Measurements from ENCODE around the gene ACE.

ACE gene

DNA sequence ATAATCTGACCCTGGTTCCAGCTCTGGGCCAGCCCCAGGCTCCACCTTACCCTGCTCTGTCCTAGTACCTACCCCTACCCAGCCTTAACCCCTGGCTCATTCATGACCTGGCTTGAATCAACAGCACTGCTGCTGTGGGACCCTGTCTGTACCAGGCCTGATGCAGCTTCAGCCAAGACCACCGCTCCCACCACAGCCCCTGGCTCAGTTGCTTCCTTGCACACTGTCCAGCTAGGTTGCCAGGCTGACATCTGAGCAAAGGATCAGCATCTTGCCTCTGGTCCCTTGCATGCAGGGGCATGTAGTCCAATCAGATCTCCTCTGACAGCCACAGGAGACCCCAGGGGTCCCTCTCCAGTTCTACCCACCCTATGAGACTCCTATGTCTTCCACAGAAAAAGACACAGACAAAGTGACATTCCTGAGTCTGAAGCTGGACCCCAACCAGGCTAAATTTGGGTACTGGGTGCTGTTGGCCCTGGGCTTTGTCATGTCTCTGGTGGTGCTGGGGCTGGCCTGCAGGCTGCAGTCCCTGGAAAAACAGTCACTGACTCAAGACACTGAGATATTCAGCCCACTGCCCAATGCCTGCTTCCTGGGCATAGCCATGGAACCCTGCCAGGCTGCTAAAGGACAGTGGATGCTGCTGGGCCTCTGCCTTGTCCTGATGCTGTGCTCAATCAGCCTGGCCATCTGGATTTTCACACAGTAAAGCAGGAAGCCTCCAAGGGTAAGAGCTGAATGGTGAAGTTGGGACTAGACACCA lies 42.4 kb downstream of the ACE start:
- Mint-ChIP-seq H3K4me3 (no peak overlapping the region), H3K9me3 (no peaks in the 10 kb centered on the region), H3K27ac (no peak overlapping the region), H3K4me1 (peaks cover 13% of the 10 kb centered on the region), H3K27me3 (peaks cover 25% of the 10 kb centered on the region), H3K36me3 (ENCODE audit: low read depth) (no peaks in the 10 kb centered on the region)
- no peak for ATAC-seq
- DNase-seq = no peak

DNA sequence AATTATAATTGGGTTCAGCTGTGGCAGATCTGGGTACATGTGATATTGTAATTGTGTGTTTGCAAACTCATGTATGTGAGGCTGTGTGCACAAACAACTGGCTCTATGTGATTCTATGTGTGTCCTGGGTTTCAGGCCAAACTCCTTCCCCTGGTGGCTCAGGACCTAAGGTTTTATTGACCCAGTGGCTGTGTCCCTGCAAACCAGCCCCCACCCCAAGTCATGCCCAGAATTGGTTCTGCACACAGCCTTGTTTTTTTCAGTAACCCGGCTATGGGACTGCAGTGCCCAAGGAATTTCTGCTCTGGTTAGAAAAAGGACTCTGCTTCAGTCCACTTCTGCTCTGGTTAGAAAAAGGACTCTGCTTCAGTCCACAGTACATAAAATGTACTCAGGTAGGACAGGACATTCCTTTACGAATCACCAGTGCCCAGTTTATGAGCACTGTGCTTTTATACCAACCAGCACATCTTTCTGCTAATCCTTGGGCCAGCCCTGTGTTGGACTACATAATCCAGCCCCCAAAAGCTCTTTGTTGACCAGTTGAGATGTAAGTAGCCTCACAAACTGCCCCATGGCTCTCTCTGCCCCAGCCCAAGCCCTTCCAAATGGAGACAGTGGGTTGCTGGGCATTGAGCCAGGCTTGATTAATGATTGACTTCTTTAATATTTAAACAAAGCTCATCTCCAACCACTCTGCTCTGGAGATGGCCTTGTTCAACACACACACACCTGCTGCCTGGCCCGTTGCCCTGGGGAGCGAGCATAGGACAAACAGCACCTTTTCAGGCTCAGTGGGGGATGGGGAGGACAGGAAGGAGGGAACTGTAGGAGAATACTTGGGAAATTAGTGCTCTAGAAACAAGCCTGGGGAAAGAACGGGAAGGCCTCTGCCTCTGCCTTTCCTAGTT lies 43.4 kb downstream of the ACE start:
- ATAC-seq = no peak
- no peaks in the 10 kb centered on the region for H3K9me3 Mint-ChIP-seq
- H3K27ac Mint-ChIP-seq = no peak overlapping the region

DNA sequence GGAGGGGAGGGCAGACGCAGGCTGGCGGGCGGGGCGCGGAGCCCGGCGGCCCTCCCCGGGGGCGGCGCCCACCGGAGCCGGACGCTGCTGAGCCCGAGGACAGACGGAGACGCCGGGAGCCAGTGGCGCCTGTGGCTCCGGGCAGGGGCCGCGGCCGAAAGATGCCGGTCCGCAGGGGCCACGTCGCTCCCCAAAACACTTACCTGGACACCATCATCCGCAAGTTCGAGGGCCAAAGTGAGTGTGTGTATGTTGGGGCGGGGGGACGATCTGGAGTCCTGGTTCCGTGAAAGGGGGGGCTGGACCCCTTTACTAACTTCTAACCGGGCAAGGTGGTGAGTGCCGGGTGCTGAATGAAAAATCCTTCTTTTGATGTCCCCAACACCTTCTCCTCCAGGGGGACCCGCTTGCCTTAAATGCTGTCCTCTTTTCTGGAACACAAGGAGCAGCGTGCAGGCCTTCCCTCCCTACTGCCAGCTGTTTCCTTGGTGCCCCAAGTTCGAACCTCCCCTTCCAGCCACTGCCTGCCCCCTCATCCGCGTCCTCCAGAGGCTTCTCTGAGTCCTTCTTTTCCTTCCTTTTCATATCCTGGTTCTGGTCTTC lies 46.5 kb downstream of the ACE start, which contains the start of gene KCNH6:
Gene KCNH6 (plus strand): TSS at position 106 of the 603 bp plus-strand sequence. CDS start 56 bp downstream, at position 162.
- ATAC-seq (no peak), DNase-seq (no peak)
- no peaks in the 10 kb centered on the region for H3K4me1 Mint-ChIP-seq
- no peaks in the 10 kb centered on the region for H3K9me3 Mint-ChIP-seq
- H3K4me3 Mint-ChIP-seq = no peak within 1 kb of the TSS
- peaks cover 26% of the 10 kb centered on the region for H3K27me3 Mint-ChIP-seq
- H3K36me3 Mint-ChIP-seq (ENCODE audit: low read depth) = no peaks in the 10 kb centered on the region
- H3K27ac Mint-ChIP-seq = no peak within 1 kb of the TSS

More for the DNA sequence above, 43.4 kb downstream of the ACE start:
- peaks cover 13% of the 10 kb centered on the region for H3K4me1 Mint-ChIP-seq
- no peak for DNase-seq
- H3K4me3 Mint-ChIP-seq = no peak overlapping the region
- peaks cover 27% of the 10 kb centered on the region for H3K27me3 Mint-ChIP-seq
- no peaks in the 10 kb centered on the region for H3K36me3 Mint-ChIP-seq (ENCODE audit: low read depth)

DNA sequence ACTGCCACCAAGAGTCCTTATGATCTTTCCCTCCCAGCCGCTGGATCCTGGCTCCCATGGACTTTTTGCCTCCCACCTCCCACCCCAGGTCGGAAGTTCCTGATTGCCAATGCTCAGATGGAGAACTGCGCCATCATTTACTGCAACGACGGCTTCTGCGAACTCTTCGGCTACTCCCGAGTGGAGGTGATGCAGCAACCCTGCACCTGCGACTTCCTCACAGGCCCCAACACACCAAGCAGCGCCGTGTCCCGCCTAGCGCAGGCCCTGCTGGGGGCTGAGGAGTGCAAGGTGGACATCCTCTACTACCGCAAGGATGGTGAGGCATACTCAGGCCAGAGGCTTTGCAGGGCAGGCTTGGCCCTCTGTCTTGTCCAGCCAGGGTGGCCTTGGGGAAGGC lies 47.2 kb downstream of the ACE start:
- peaks cover 26% of the 10 kb centered on the region for H3K27me3 Mint-ChIP-seq
- no peaks in the 10 kb centered on the region for H3K36me3 Mint-ChIP-seq (ENCODE audit: low read depth)
- no peaks in the 10 kb centered on the region for H3K9me3 Mint-ChIP-seq
- H3K4me3 Mint-ChIP-seq = no peak overlapping the region
- no peaks in the 10 kb centered on the region for H3K4me1 Mint-ChIP-seq
- DNase-seq = no peak
- no peak for ATAC-seq
- H3K27ac Mint-ChIP-seq = no peak overlapping the region

DNA sequence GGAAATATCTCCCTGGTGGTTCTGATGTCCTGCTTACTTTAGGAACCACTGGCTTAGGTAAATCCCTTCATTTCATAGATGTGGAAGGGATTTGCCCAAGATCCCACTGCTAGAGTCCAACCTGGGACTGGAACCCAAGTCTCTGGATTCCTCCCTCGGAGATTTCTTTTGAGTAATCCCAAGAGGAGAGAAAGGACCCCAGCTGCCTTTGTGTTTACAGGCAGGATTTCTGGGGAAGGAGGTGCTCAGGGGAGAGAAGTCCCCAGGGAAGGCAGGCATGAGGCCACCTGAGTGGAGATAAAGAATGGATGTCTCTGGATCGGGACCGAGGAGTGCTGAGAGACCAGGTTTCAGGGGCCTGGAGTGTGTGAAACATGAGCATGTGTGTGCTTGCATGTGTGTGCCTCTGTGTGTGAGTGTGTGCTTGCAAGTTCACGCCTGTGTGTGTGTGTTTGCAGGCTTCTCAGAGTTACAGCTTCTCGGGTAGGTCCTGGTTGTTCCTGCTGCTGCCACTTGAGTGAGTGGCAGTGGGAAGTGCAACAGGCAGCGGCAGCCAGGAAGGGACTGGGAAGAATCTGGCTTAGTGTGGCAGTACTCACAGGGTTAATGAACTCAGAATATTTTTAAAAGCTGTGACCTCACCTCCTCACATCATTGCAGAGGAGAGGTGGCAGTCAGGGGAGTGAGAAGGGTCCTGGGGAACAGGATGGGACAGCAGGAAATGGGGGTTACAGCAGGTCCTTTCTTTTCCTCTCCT lies 48.5 kb downstream of the ACE start:
- H3K36me3 Mint-ChIP-seq (ENCODE audit: low read depth) = no peaks in the 10 kb centered on the region

DNA sequence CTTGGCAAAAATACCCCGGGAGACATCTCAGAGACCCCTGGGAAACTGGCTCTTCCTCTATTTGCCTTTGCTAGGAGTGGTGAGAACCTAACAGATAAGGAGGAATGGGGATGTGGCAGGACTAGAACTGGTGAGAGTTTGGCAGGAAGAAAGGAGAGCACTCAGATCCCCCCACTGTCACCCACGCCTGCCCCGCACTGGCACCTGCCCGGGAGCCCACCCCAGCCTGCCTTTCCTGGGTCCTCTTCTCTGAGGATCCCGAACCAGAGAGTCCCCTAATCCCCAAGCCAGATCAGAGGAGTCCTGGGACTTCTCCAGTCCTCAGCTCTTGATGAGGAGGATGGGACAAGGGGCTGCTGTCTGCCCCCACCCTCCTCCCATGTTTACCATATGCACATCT lies 50.0 kb downstream of the ACE start:
- Mint-ChIP-seq H3K27me3 (peaks cover 16% of the 10 kb centered on the region), H3K4me1 (no peaks in the 10 kb centered on the region), H3K9me3 (no peaks in the 10 kb centered on the region), H3K27ac (no peak overlapping the region), H3K4me3 (no peak overlapping the region), H3K36me3 (ENCODE audit: low read depth) (no peaks in the 10 kb centered on the region)
- DNase-seq = no peak
- ATAC-seq = no peak

More for the DNA sequence above, 48.5 kb downstream of the ACE start:
- Mint-ChIP-seq H3K27ac (no peak overlapping the region), H3K4me1 (no peaks in the 10 kb centered on the region), H3K27me3 (peaks cover 26% of the 10 kb centered on the region), H3K4me3 (no peak overlapping the region), H3K9me3 (no peaks in the 10 kb centered on the region)
- DNase-seq (no peak), ATAC-seq (no peak)

DNA sequence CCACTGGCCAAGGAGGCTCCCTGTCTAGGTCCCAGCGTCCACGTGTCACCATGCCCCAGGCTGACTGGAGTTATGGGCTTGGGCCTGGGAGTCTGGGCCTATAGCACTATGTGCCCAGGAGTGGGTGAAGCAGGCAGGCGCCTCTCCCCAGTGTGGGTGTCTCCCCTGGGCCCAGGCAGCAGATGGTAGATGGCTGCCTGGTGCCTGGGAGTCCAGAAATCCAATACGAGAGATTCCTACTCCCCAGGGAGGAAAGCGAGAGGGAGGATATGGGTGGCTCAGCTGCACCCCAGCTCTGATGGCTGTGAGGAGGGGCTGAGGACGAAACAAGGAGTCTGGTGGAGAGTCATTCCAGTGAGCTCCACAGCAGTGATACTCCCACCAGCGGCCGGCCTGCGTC lies 51.3 kb downstream of the ACE start:
- Mint-ChIP-seq H3K27ac (no peak overlapping the region), H3K4me1 (no peaks in the 10 kb centered on the region), H3K36me3 (ENCODE audit: low read depth) (no peaks in the 10 kb centered on the region), H3K9me3 (no peaks in the 10 kb centered on the region), H3K27me3 (peaks cover 13% of the 10 kb centered on the region), H3K4me3 (no peak overlapping the region)
- ATAC-seq (no peak), DNase-seq (no peak)

DNA sequence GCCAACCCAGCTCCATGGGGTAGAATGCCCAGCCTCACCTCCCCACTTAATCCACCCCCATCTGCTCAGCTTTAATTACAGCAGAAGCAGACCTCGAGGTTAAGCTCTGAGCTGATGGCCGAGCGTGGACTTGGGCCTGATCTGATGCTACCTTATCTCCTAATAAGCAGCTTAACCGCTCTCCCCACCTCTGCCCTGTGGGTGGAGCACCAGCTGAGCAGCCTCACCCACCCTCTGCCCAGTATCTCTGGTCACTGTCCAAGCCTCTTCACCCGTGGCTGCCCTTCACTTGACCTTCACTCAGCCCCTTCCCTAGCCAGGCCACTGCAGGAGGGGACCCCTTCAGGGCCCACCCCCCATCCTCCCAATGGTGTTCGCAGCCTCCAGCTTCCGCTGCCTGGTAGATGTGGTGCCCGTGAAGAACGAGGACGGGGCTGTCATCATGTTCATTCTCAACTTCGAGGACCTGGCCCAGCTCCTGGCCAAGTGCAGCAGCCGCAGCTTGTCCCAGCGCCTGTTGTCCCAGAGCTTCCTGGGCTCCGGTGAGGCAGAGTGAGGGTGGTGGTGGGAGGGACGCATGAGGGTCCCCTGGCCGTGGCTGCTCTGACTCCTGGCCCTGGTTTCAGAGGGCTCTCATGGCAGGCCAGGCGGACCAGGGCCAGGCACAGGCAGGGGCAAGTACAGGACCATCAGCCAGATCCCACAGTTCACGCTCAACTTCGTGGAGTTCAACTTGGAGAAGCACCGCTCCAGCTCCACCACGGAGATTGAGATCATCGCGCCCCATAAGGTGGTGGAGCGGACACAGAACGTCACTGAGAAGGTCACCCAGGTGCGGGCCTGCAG lies 53.1 kb downstream of the ACE start:
- no peak for DNase-seq
- ATAC-seq = no peak
- Mint-ChIP-seq H3K27me3 (peaks cover 6% of the 10 kb centered on the region), H3K27ac (no peak overlapping the region), H3K4me3 (no peak overlapping the region), H3K4me1 (no peaks in the 10 kb centered on the region), H3K9me3 (no peaks in the 10 kb centered on the region), H3K36me3 (ENCODE audit: low read depth) (no peaks in the 10 kb centered on the region)

DNA sequence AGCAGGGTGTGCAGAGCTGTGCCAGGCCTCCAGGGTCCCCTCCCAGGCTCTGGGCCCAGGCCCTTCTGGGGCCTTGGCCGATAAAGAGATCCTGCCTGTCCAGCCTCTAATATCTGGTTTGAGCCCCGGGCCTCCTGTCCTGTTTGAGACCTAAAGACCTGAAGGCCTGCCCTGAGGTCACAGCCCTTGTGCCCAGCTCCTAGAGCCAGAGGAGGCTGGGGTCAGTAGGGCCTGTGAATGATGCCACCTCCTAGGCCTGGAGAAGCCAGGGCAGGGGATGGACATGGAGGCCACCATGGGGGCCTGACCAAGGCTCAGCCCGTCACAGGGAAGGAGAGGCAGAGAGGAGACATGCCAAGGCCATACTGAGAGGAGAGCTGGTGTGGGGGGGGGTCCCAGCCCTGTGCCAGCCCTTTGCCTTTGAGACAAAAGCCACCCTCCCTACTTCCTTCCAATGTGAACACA lies 53.7 kb downstream of the ACE start:
- Mint-ChIP-seq H3K27ac (no peak overlapping the region), H3K9me3 (no peaks in the 10 kb centered on the region), H3K27me3 (peaks cover 3% of the 10 kb centered on the region), H3K4me3 (no peak overlapping the region), H3K4me1 (no peaks in the 10 kb centered on the region), H3K36me3 (ENCODE audit: low read depth) (no peaks in the 10 kb centered on the region)
- ATAC-seq (no peak), DNase-seq (no peak)

DNA sequence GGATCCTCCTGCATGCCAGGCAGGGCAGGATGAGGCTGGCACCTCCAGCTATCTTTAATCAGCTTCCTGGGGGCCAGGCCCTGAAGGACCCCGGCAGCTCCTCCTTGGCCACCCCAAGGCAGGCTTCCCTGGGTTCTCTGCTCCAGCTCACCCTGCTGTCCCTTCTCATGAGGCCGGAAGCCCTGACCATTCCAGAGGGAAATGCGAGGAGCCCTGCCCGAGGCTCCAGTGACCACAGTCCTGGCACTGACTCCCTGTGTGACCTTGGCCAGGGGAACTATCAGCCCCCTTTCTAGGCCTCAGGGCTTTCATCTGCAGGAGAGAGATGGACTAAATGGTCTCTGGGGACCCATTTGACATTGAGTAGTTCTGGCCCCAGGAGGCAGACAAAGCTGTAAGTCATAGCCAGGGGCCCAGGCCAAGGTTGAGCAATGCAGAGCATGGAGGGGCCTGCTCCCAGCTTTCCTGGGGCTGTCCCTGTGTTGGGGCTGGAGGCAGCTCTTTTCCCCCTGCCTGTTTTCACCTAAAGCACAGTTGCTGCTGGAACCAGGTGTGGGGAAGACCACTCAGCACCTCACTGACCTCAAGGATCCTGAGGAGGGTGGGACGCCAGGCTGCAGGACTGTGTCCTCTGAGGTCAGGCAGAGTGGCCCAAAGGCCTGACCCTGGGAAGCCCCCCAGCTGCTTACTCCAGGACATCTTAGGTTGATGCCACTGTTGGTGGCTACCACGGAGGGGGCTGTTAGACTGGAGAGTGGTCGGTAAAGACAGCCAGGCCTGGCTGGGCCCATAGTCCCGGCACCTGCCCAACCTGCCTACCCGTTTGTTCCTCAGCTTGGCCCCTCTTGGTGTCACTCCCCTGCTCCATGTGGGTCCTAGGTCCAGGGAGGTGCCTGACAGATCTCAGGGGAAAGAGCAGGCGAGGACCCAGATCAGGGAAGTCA lies 54.4 kb downstream of the ACE start:
- no peak for ATAC-seq
- no peak for DNase-seq
- H3K4me3 Mint-ChIP-seq = no peak overlapping the region
- H3K4me1 Mint-ChIP-seq = no peaks in the 10 kb centered on the region
- no peaks in the 10 kb centered on the region for H3K36me3 Mint-ChIP-seq (ENCODE audit: low read depth)
- no peaks in the 10 kb centered on the region for H3K9me3 Mint-ChIP-seq
- no peak overlapping the region for H3K27ac Mint-ChIP-seq
- peaks cover 5% of the 10 kb centered on the region for H3K27me3 Mint-ChIP-seq

DNA sequence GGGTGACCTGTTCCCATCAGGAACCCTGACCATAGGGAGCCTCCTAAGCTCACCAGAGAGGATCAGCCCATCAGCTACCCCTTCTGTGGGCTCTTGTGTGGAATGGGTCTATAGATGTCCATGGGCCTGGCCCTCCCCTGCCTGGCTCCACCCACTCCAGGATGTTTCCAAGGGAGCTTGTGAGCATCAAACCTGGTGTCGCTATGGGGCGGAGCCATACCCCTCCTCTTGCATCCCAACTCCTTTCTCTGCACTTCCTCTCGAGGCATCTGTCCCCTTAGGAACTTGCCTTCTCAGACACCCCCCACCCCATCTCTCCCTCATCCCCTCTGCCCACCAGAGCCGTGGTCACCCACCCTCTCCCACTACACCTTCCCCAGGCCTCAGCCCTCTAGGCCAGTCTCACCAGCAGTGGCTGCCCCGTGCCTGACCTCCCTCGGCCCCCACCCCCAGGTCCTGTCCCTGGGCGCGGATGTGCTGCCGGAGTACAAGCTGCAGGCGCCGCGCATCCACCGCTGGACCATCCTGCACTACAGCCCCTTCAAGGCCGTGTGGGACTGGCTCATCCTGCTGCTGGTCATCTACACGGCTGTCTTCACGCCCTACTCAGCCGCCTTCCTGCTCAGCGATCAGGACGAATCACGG lies 56.7 kb downstream of the ACE start:
- no peaks in the 10 kb centered on the region for H3K36me3 Mint-ChIP-seq (ENCODE audit: low read depth)

DNA sequence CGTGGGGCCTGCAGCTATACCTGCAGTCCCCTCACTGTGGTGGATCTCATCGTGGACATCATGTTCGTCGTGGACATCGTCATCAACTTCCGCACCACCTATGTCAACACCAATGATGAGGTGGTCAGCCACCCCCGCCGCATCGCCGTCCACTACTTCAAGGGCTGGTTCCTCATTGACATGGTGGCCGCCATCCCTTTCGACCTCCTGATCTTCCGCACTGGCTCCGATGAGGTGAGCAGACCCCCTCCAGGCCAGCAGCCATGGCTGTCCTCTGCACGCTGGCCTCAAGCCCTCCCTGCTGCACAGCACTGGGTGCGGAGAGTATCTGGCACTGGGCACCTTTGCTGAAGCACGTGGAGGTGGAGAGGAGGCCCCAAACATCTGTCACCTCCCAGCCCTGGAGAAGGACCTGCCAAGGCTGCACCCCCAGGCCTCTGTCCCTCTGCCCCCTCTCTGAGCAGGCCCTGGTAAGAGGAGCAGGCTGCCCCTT lies 57.3 kb downstream of the ACE start:
- no peaks in the 10 kb centered on the region for H3K9me3 Mint-ChIP-seq
- no peak for ATAC-seq
- no peak for DNase-seq
- no peaks in the 10 kb centered on the region for H3K36me3 Mint-ChIP-seq (ENCODE audit: low read depth)
- H3K27me3 Mint-ChIP-seq = peaks cover 21% of the 10 kb centered on the region
- no peak overlapping the region for H3K27ac Mint-ChIP-seq
- H3K4me1 Mint-ChIP-seq = peaks cover 3% of the 10 kb centered on the region
- H3K4me3 Mint-ChIP-seq = no peak overlapping the region

More for the DNA sequence above, 56.7 kb downstream of the ACE start:
- H3K9me3 Mint-ChIP-seq = no peaks in the 10 kb centered on the region
- DNase-seq (no peak), ATAC-seq (no peak)
- H3K27ac Mint-ChIP-seq = no peak overlapping the region
- H3K27me3 Mint-ChIP-seq = peaks cover 16% of the 10 kb centered on the region
- no peak overlapping the region for H3K4me3 Mint-ChIP-seq
- peaks cover 2% of the 10 kb centered on the region for H3K4me1 Mint-ChIP-seq

All from activated naive CD8-positive, alpha-beta T cell treated with anti-CD3 and anti-CD28 coated beads, Interleukin-2, amount 50 U/mL, for 24 hours (primary cell).